Activated naive CD8-positive, alpha-beta T cell (primary cell): ENCODE results near the gene PRR20D.
"Not testable (repeated sequence)": the region's sequence is repeated elsewhere in the genome, so short reads cannot be mapped to it uniquely, and the experiment has no call there.

Experiments used
- H3K27ac Mint-ChIP-seq: one replicate; pipeline ENCODE4 v1.8.0; 2021; ENCODE audit warnings: mixed read lengths
- H3K27me3 Mint-ChIP-seq: one replicate; pipeline ENCODE4 v1.8.0; 2021; ENCODE audit warnings: mixed read lengths
- H3K36me3 Mint-ChIP-seq: one replicate; pipeline ENCODE4 v1.8.0; 2021; ENCODE audit warnings: mixed read lengths
- H3K4me1 Mint-ChIP-seq: one replicate; pipeline ENCODE4 v1.8.0; 2021; ENCODE audit warnings: low read depth, mixed read lengths
- H3K4me3 Mint-ChIP-seq: one replicate; pipeline ENCODE4 v1.8.0; 2021; ENCODE audit warnings: mild to moderate bottlenecking, mixed read lengths
- H3K9me3 Mint-ChIP-seq: one replicate; pipeline ENCODE4 v1.8.0; 2021; ENCODE audit warnings: low read depth, mixed read lengths

The PRR20D gene

GRCh38 chr13:57160332-57160731, at the start of gene PRR20D:
TSS of gene PRR20D (plus strand) at chr13:57160632. CDS start at chr13:57161019, 387 bp downstream.
- not testable (repeated sequence) for H3K36me3 Mint-ChIP-seq, H3K27ac Mint-ChIP-seq, H3K9me3 Mint-ChIP-seq, H3K4me3 Mint-ChIP-seq, H3K27me3 Mint-ChIP-seq, H3K4me1 Mint-ChIP-seq

GRCh38 chr13:57114945-57115344, 45.5 kb upstream of the PRR20D start:
- H3K36me3 Mint-ChIP-seq, result no peaks in the 10 kb centered on the region
- H3K27ac Mint-ChIP-seq, result no peak overlapping the region
- peaks cover 18% of the 10 kb centered on the region for H3K9me3 Mint-ChIP-seq
- no peaks in the 10 kb centered on the region for H3K4me1 Mint-ChIP-seq
- H3K27me3 Mint-ChIP-seq, result no peaks in the 10 kb centered on the region
- no peak overlapping the region for H3K4me3 Mint-ChIP-seq

GRCh38 chr13:57123681-57124080, 36.8 kb upstream of the PRR20D start:
- Mint-ChIP-seq H3K27ac (no peak overlapping the region), H3K4me3 (no peak overlapping the region), H3K27me3 (no peaks in the 10 kb centered on the region), H3K4me1 (no peaks in the 10 kb centered on the region), H3K9me3 (peaks cover 7% of the 10 kb centered on the region), H3K36me3 (no peaks in the 10 kb centered on the region)

GRCh38 chr13:57128909-57129308, 31.5 kb upstream of the PRR20D start:
- Mint-ChIP-seq H3K36me3 (no peaks in the 10 kb centered on the region), H3K4me1 (no peaks in the 10 kb centered on the region), H3K27me3 (no peaks in the 10 kb centered on the region)

DNA sequence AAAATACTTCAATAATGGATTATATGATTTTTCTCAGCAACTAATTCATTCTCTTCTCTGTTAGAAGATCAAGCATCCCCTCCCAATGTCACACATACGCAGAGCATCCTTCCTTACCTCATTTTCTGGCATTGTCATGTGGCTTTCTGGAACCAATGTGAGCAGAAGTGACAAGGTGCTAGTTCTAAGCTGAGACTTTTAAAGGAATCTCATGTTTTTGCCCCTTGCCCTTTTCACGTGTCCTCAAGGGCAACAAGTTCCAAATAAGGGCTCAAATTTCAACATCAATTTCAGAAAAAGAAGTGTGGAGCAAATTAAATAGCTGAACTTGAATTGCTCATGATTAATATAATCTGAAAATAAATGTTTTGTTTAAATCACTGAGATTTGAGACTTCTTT, 24.3 kb upstream of the PRR20D start:
- Mint-ChIP-seq H3K27me3 (no peaks in the 10 kb centered on the region), H3K36me3 (no peaks in the 10 kb centered on the region), H3K27ac (no peak overlapping the region), H3K4me1 (no peaks in the 10 kb centered on the region), H3K9me3 (no peaks in the 10 kb centered on the region), H3K4me3 (no peak overlapping the region)

More at GRCh38 chr13:57128909-57129308, 31.5 kb upstream of the PRR20D start:
- no peak overlapping the region for H3K4me3 Mint-ChIP-seq
- no peak overlapping the region for H3K27ac Mint-ChIP-seq
- H3K9me3 Mint-ChIP-seq, result peaks cover 4% of the 10 kb centered on the region

DNA sequence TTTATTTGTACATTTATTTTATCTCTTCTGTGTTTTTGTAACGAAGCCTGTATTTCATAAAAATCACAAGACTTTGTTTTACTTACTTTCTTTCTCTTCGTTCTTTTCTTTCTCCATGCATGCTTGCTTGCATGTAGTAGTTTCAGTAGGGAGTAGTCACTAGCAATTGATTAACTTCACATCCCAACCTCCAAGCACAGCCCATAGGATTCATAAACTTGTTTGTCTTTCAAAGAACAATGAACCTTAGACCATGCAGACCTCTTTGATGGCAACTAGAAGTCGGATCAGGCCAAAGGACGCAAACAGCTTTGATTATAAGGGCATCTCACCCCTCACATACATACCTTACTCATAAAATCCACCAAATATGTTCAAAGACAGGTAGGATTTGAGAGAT, 22.8 kb upstream of the PRR20D start:
- H3K4me3 Mint-ChIP-seq, result no peak overlapping the region
- no peaks in the 10 kb centered on the region for H3K4me1 Mint-ChIP-seq
- H3K27me3 Mint-ChIP-seq, result no peaks in the 10 kb centered on the region
- no peaks in the 10 kb centered on the region for H3K9me3 Mint-ChIP-seq
- no peaks in the 10 kb centered on the region for H3K36me3 Mint-ChIP-seq
- H3K27ac Mint-ChIP-seq, result no peak overlapping the region

DNA sequence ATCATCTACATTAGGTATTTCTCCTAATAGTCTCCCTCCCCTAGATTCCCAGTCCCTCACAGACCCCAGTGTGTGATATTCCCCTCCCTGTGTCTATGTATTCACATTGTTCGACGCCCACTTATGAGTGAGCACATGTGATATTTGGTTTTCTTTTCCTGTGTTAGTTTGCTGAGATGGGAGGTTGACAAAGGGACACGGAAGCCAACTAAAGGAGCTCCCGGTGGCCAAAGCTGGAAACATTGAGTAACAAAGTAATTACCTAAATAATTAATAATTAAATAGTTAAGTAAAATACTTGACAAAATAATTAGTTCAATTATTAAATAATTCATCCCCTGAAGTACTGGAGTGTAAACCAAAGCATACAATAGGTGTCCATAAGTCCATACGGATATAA, 21.4 kb upstream of the PRR20D start:
- H3K4me3 Mint-ChIP-seq, result no peak overlapping the region
- H3K4me1 Mint-ChIP-seq, result no peaks in the 10 kb centered on the region
- no peaks in the 10 kb centered on the region for H3K9me3 Mint-ChIP-seq
- H3K36me3 Mint-ChIP-seq, result no peaks in the 10 kb centered on the region
- H3K27me3 Mint-ChIP-seq, result no peaks in the 10 kb centered on the region
- H3K27ac Mint-ChIP-seq, result no peak overlapping the region

DNA sequence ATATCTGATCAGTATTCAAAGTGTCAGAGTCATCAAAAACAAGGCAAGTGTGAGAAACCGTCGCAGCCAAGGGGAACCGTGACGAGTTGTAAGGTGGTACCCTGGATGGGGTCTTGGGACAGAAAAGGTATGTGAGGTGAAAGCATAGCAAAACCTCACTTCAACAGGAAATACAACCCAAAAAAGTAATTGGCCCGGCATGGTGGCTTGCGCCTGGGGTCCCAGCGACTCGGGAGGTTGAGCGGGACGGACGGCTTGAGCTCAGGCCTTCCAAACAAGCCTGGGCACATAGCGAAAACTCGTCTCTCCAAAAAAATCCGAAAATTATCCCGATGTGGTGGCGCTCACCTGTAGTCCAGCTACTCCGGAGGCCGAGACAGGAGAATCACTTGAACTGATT, 20.7 kb upstream of the PRR20D start:
- not testable (repeated sequence) for H3K27me3 Mint-ChIP-seq, H3K36me3 Mint-ChIP-seq, H3K9me3 Mint-ChIP-seq, H3K27ac Mint-ChIP-seq, H3K4me3 Mint-ChIP-seq, H3K4me1 Mint-ChIP-seq

GRCh38 chr13:57140235-57140968, 20.0 kb upstream of the PRR20D start, which contains the start of gene PRR20A:
TSS of gene PRR20A (plus strand) at chr13:57140918. CDS start at chr13:57141305, 387 bp downstream.
- not testable (repeated sequence) for H3K27ac Mint-ChIP-seq, H3K27me3 Mint-ChIP-seq, H3K36me3 Mint-ChIP-seq, H3K4me3 Mint-ChIP-seq, H3K4me1 Mint-ChIP-seq, H3K9me3 Mint-ChIP-seq

DNA sequence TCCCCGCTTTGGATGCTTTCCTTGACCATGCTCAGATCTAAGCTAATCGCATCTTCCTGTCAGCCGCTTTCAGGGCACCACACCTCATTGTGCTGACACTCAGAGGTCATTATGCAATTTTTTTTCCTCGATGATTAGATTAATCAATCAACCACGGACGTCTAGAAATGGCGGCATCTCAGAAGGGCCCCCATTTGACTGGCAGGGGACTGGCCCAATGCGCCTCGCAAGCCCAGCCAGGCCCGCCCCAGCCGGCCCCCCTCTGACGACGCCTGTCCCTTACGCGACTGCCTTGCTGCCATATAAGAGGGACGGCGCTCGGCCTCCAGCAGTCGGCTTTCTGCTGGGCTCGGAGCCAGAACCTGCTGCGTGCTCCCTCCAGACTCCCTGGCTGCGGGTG, 13.2 kb upstream of the PRR20D start, which contains the start of gene PRR20B:
Gene PRR20B (plus strand): TSS at position 301 of the 400 bp plus-strand sequence. CDS start 387 bp downstream, outside the sequence.
- not testable (repeated sequence) for H3K27me3 Mint-ChIP-seq, H3K27ac Mint-ChIP-seq, H3K4me1 Mint-ChIP-seq, H3K9me3 Mint-ChIP-seq, H3K4me3 Mint-ChIP-seq, H3K36me3 Mint-ChIP-seq

DNA sequence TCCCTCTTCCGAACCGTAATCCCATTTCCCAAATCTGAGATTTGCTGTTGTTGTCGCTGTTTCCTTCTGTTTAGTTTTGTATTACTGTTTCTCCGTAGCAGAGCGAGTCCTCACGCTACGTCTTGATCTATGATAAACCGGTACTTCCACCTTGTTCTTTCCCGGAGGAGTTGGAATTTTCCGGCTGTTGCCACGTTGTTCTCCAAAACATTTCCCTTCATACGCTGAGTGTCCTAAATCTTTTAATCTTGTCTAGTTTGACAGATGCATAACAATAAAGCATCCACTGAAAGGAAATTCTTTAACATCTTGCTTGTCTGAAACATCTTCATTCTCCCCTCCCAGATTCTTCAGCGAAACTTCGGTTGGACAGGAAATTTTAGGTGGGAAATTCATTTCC, 12.3 kb upstream of the PRR20D start:
- H3K27ac Mint-ChIP-seq, H3K4me1 Mint-ChIP-seq, H3K36me3 Mint-ChIP-seq, H3K4me3 Mint-ChIP-seq, H3K27me3 Mint-ChIP-seq, H3K9me3 Mint-ChIP-seq: not testable (repeated sequence)

- H3K4me3 Mint-ChIP-seq, H3K27ac Mint-ChIP-seq, H3K9me3 Mint-ChIP-seq, H3K36me3 Mint-ChIP-seq, H3K4me1 Mint-ChIP-seq, H3K27me3 Mint-ChIP-seq: not testable (repeated sequence)
Observed at GRCh38 chr13:57153761-57154160, 6.7 kb upstream of the PRR20D start, which contains the start of gene PRR20C. TSS of gene PRR20C (plus strand) at chr13:57154061. CDS start at chr13:57154448, 387 bp downstream.

DNA sequence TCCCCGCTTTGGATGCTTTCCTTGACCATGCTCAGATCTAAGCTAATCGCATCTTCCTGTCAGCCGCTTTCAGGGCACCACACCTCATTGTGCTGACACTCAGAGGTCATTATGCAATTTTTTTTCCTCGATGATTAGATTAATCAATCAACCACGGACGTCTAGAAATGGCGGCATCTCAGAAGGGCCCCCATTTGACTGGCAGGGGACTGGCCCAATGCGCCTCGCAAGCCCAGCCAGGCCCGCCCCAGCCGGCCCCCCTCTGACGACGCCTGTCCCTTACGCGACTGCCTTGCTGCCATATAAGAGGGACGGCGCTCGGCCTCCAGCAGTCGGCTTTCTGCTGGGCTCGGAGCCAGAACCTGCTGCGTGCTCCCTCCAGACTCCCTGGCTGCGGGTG, 6.5 kb downstream of the PRR20D start, which contains the start of gene PRR20E:
Gene PRR20E (plus strand): TSS at position 301 of the 400 bp plus-strand sequence. CDS start 387 bp downstream, outside the sequence.
- H3K27ac Mint-ChIP-seq, H3K27me3 Mint-ChIP-seq, H3K4me3 Mint-ChIP-seq, H3K9me3 Mint-ChIP-seq, H3K36me3 Mint-ChIP-seq, H3K4me1 Mint-ChIP-seq: not testable (repeated sequence)

- Mint-ChIP-seq H3K9me3 (peaks cover 13% of the 10 kb centered on the region), H3K4me3 (no peak overlapping the region), H3K4me1 (no peaks in the 10 kb centered on the region), H3K27ac (no peak overlapping the region), H3K36me3 (no peaks in the 10 kb centered on the region), H3K27me3 (no peaks in the 10 kb centered on the region)
Observed at GRCh38 chr13:57191667-57192066, 31.2 kb downstream of the PRR20D start.

DNA sequence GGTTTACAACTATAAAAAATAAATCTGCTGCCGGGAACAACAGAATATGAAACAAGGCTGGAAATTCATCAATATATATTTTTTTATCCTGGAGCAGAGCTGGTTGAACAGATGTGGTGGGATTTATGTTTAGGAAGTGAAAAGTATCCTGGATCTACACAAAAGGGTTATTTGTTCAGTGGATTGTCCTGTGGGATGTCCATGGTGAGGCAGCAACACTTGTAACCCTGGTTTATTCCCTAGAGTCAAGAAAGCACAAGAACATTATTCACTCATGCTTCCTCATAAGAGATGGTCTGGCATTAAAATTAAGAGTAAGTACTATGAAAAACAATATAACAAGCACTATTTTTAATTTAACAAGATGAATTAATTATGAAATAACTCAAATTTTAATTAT, 52.6 kb downstream of the PRR20D start:
- Mint-ChIP-seq H3K9me3 (peaks cover 3% of the 10 kb centered on the region), H3K36me3 (no peaks in the 10 kb centered on the region), H3K4me1 (no peaks in the 10 kb centered on the region), H3K27me3 (no peaks in the 10 kb centered on the region), H3K27ac (no peak overlapping the region), H3K4me3 (no peak overlapping the region)
